SU-DHL-6 (cell line): ENCODE results near the gene PJVK.

Experiments used
- EZH2phosphoT487 ChIP-seq: fragments of 200-600 bp; sonication (generic), shearing (Covaris generic); conservative IDR thresholded peaks from 2 replicates; pipeline ENCODE4 v1.6.1; 2018; ENCODE audit warnings: mild to moderate bottlenecking, antibody characterized with exemption, low read length, moderate library complexity, mixed read lengths
- TF ChIP-seq, protein P1 (sequence below): fragments of 200-600 bp; sonication (generic); IDR thresholded peaks from one replicate; pipeline ENCODE4 v1.5.1; 2017; ENCODE audit warnings: antibody characterized with exemption, mild to moderate bottlenecking, low read length, moderate library complexity; ENCODE audit not compliant: insufficient read depth, poor library complexity, severe bottlenecking

DNA sequence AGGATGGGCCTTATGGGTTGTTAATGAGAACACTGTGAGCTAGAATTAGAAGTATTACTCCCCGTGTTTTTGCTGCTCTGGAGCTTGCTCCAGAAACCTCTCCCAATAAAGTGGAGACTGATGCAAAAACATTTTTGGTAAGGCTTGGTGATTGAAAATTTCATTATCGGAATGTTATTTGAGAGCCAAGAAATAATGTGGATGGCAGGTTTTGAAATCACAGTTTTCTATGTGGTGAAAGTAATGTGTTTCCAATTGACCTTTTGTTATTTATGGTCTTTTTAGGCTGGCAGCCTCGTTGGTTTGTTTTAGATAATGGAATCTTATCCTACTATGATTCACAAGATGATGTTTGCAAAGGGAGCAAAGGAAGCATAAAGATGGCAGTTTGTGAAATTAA is 34.2 kb downstream of the PJVK start:
- TF ChIP-seq, protein P1, sequence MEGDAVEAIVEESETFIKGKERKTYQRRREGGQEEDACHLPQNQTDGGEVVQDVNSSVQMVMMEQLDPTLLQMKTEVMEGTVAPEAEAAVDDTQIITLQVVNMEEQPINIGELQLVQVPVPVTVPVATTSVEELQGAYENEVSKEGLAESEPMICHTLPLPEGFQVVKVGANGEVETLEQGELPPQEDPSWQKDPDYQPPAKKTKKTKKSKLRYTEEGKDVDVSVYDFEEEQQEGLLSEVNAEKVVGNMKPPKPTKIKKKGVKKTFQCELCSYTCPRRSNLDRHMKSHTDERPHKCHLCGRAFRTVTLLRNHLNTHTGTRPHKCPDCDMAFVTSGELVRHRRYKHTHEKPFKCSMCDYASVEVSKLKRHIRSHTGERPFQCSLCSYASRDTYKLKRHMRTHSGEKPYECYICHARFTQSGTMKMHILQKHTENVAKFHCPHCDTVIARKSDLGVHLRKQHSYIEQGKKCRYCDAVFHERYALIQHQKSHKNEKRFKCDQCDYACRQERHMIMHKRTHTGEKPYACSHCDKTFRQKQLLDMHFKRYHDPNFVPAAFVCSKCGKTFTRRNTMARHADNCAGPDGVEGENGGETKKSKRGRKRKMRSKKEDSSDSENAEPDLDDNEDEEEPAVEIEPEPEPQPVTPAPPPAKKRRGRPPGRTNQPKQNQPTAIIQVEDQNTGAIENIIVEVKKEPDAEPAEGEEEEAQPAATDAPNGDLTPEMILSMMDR = no peak
- TF ChIP-seq EZH2phosphoT487 = no peak
